Activated naive CD4-positive, alpha-beta T cell (primary cell): ENCODE measurements around the gene ZNRF2.
"Not testable (repeated sequence)": the region's sequence is repeated elsewhere in the genome, so short reads cannot be mapped to it uniquely, and the experiment has no call there.

Experiments
- DNase-seq, 4 experiments: peaks; one replicate each; lab custom pipeline; 2025; lab: John Stamatoyannopoulos, UW

Gene ZNRF2

GRCh38 chr7:30263090-30263710 is 21.2 kb upstream of the ZNRF2 start:
- no peak for DNase-seq

DNA sequence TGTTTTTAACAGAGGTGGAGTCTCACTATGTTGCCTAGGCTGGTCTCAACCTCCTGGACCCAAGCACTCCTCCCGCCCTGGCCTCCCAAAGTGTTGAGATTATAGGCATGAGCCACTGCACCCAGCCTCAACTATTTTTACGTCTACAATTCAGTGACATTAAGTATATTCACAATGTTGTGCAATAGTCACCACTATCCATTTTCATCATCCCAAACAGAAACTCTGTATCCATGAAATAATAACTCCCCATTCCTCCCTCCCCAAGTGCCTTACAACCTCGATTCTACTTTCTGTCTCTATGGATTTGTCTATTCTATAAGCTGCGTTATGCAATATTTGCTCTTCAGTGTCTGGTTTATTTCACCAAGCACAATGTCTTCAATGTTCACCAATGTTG is 20.3 kb upstream of the ZNRF2 start:
- DNase-seq: no peak

DNA sequence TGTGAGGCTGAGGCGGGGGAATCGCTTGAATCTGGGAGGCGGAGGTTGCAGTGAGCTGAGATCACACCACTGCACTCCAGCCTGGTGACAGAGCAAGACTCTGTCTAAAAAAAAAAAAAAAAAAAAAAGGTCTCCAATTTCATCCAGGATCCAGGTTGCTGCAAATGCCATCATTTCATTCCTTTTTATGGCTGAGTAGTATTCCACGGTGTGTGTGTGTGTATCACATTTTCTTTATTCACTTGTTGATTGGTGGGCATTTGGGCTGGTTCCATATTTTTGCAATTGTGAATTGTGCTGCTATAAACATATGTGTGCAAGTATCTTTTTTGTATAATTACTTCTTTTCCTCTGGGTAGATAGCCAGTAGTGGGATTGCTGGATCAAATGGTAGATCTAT is 19.2 kb upstream of the ZNRF2 start:
- DNase-seq: not testable (repeated sequence)

- no peak for DNase-seq
Observed at GRCh38 chr7:30266686-30267085, 17.7 kb upstream of the ZNRF2 start.

DNA sequence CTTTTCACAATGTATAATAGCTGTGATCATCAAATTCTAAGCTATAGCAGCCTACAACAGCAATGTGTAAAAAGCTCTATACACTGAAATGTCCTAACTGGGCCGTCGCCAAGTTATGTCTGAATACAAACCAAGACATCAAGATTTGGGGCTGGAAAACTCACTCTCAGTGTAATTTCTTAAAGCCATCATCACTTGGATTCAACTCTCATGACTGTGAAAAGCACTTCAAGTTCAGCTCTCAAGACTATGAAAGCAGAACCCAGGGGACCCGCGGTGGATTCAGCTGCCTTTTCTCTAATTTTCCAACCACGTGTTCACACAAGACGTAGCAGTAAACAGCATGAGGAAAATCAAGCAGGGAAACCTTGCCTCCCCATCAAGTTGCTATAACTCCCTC is 15.8 kb upstream of the ZNRF2 start:
- DNase-seq: no peak

DNA sequence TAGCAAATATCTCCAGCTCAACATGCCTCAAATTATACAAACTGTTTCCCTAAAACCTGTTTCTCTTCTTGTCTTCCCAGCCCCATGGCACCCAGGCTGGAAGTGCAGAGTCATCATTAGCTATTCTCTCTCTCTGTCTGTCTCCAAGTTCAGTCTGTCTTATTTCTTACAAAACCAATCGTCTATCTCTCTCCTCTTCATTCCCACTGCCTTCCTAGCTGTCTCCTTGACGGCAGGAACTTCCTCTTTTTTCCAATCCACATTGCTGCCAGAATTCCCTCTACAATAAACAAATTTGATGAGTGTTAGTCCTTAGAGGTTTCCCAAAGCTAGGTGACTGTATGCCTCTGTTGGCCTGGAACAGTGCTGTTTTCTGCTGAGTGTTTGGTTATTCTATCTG is 14.9 kb upstream of the ZNRF2 start:
- no peak for DNase-seq

- DNase-seq: no peak
Observed at GRCh38 chr7:30270921-30271320, 13.5 kb upstream of the ZNRF2 start.

- DNase-seq: no peak
Observed at GRCh38 chr7:30272126-30272525, 12.3 kb upstream of the ZNRF2 start.

DNA sequence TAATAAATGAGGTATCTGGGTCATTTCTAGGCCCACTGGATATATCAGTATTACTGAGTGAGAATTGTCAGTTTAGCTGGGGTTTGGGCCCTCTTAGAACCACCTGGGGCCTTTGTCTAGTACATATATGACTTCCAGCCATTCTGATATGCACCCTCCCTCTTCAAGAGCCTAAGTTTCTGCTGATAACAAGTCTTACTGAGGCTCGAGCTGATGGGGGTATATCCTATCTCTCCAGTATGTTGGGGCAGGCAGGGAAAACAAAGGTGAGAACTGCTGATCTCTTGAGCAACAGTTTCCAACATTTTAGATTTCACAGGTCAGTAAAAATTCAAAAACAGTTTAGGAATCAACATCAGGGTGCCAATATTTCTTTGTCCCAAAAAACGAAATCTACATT is 10.8 kb upstream of the ZNRF2 start:
- DNase-seq: no peak

GRCh38 chr7:30274641-30275040 is 9.8 kb upstream of the ZNRF2 start:
- no peak for DNase-seq

GRCh38 chr7:30276203-30276900 is 8.0 kb upstream of the ZNRF2 start:
- DNase-seq: peak in 2 of 4 experiments; percentile 5 to 17

DNA sequence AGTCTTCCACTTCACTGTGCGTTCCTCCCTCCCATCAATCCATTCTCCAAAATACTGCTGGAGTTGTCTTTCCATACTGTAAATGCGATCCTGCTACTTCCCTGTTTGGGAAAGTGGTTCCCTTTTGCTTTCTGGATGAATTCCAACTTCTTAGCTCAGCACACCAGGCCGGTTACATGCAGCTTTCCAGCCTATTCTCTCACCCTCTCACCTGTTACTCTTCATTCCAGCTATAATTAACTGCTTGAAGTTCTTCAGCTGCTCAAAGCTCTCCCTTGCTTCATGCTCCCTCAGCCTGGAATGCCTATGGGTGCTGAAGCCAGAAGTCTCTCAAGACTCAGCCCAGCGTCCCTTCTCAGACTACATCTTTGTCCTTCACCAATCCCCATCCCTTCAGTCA is 6.0 kb upstream of the ZNRF2 start:
- no peak for DNase-seq

DNA sequence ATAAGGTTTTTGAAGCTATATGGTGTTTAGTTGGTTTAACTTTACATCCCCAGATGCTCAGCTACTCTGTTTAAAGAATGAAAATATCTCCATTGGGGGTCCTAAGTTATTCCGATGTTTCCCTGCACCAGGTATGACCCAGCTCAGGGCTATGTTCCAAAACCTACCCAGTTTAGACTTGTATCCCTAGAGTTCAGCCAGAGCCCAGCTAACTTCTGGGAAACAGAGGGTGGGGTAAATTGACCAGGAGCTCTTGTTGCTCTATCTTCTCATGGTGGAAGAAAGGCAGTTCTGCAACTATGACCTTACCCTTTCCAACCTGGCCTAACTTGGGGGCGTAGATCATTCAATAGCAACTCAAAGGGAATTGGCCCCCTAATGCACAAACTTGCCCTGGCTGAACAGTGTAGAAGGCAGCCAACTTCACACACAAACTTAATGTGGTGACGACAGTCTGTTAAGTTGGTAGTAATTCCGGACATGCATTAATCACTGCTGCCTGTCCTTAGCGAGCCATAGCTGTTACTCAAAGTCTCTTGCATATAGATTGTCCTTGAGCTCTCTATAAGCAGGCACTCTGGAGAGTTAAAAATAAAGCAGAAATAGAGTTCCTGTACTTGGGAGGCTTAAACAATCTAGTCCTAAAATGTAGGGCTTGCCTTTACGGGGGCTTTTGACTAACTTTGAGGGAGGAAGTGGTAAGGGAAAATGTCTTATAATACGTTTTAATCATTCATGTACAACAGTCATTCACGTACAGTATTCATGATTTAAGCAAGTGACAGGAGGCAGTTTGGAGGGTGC is 5.3 kb upstream of the ZNRF2 start:
- DNase-seq: no peak

DNA sequence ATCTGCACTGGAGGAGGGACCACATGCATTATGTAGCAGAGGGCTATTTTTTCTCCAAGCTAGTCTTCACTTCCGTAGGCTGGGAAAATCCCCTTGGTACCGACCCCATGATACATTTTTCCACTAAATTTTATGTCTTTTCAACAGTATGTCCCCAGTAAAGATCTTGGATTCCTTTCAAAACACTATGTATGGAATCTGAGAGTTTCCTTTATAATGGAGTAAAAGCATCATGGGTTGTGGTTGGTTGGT is 4.8 kb upstream of the ZNRF2 start:
- no peak for DNase-seq

- DNase-seq: no peak
Observed at GRCh38 chr7:30280631-30281030, 3.8 kb upstream of the ZNRF2 start.

- no peak for DNase-seq
Observed at GRCh38 chr7:30281263-30281662, 3.1 kb upstream of the ZNRF2 start.

- no peak for DNase-seq
Observed at GRCh38 chr7:30281791-30282190, 2.6 kb upstream of the ZNRF2 start.

GRCh38 chr7:30282735-30283134 is 1.7 kb upstream of the ZNRF2 start:
- DNase-seq: no peak

DNA sequence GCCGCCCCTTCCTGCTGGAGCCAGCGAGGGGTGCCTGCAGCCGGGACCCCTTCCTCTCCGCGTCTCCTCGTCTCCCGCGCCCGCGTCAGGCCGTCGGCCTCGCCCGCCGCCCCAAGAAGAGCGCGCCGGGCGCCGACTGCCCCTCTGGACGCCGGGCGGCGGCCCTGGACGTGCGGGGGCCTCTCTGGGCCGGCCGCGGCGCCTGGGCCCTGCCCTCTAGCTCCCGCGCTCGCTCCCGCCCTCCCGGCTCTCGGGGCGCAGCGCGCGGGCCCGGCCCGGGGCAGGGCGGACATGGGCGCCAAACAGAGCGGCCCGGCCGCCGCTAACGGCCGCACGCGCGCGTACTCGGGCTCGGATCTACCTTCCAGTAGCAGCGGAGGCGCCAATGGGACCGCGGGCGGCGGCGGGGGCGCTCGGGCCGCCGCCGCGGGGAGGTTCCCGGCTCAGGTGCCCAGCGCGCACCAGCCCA is 704 bp downstream of the ZNRF2 start:
- DNase-seq: peak in 3 of 4 experiments; percentile 8 to 51 (median 20)

GRCh38 chr7:30285536-30286284 is 1.3 kb downstream of the ZNRF2 start:
- DNase-seq: peak; percentile 7 to 35 (median 8)

DNA sequence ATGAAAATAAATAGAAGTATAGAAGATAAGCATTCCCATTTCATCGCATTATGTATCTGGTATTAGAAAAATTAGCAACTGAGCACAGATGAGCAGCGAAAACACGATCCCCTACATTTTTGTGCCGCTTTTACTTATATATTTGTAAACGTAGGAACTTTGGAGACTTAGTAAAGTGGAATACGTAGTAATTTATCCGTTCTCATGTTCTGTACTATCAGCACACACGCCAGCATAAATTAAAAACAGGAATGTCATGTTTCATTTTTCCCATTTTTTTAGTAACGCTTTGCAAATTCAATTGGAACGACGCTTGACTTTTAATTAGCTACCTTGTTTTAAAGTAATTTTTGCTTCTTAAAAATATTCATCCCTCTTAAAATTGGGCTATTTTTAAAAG is 2.4 kb downstream of the ZNRF2 start:
- DNase-seq: no peak

GRCh38 chr7:30287625-30288024 is 3.2 kb downstream of the ZNRF2 start:
- not testable (repeated sequence) for DNase-seq

DNA sequence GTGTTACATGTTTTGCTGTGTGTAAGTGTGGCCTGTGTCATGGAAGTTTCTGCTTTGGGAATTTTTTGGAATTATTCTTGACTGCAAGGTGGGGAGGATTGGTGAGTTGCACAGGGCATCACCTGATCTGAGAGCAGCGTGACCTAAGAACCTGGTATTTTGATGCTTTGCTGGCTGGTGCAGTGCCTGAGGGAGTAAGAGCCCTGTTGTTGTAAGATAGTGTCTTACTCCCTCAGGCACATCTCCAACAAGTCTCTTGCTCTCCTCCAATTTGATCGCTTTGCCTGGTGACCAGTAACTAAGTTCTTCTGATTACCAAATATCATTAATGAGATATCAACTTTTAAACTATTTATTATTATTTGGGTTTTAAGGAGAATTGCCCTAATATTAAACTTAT is 5.2 kb downstream of the ZNRF2 start:
- DNase-seq: not testable (repeated sequence)
